Loucy (cell line): Measurements from ENCODE around the gene FMN2.

Experiments used
- H2AFZ ChIP-seq: fragments of 200-600 bp; sonication (generic); 2 replicates; pipeline ENCODE4 v1.6.0; 2016; ENCODE audit warnings: antibody characterized with exemption, mild to moderate bottlenecking, low read length, moderate library complexity
- H3F3A ChIP-seq: fragments of 200-600 bp; 2 replicates; pipeline ENCODE4 v1.6.0; 2016; ENCODE audit warnings: antibody characterized with exemption, low read depth, mild to moderate bottlenecking
- H3K27me3 ChIP-seq: fragments of 200-600 bp; sonication (generic); 2 replicates; pipeline ENCODE4 v1.6.1; 2014; ENCODE audit warnings: low read length, mild to moderate bottlenecking; ENCODE audit not compliant: insufficient read depth, poor library complexity, severe bottlenecking
- H3K36me3 ChIP-seq: fragments of 200-600 bp; sonication (generic); 2 replicates; pipeline ENCODE4 v1.6.1; 2016; ENCODE audit warnings: low read length; ENCODE audit not compliant: insufficient read depth
- H3K4me1 ChIP-seq: fragments of 200-600 bp; sonication (generic); 2 replicates; pipeline ENCODE4 v1.5.1; 2014; ENCODE audit warnings: low read length, mild to moderate bottlenecking; ENCODE audit not compliant: insufficient read depth, poor library complexity, severe bottlenecking
- H3K4me2 ChIP-seq: fragments of 200-600 bp; sonication (generic); 2 replicates; pipeline ENCODE4 v1.6.0; 2014; ENCODE audit warnings: antibody characterized with exemption, low read length, low read depth, mild to moderate bottlenecking; ENCODE audit not compliant: poor library complexity, severe bottlenecking
- H3K4me3 ChIP-seq: fragments of 200-600 bp; sonication (generic); 2 replicates; pipeline ENCODE4 v1.5.1; 2014; ENCODE audit warnings: low read length, mild to moderate bottlenecking, mixed read lengths; ENCODE audit not compliant: poor library complexity, severe bottlenecking
- H3K79me2 ChIP-seq: fragments of 200-600 bp; sonication (generic); 2 replicates; pipeline ENCODE4 v1.6.1; 2014; ENCODE audit warnings: low read length; ENCODE audit not compliant: insufficient read depth
- H3K9ac ChIP-seq: fragments of 200-600 bp; sonication (generic); 2 replicates; pipeline ENCODE4 v1.6.0; 2014; ENCODE audit warnings: mild to moderate bottlenecking, low read depth, low read length, moderate library complexity; ENCODE audit not compliant: poor library complexity, severe bottlenecking
- H3K9me2 ChIP-seq: fragments of 200-600 bp; sonication (generic); replicated peaks from 2 replicates; pipeline ENCODE4 v1.6.1; 2016; ENCODE audit warnings: low read depth, low read length, mixed read lengths
- H3K9me3 ChIP-seq: fragments of 200-600 bp; sonication (generic); 2 replicates; pipeline ENCODE4 v1.6.1; 2014; ENCODE audit warnings: mild to moderate bottlenecking, antibody characterized with exemption, low read length, low read depth; ENCODE audit not compliant: insufficient read depth
- H4K20me1 ChIP-seq: fragments of 200-600 bp; sonication (generic); 2 replicates; pipeline ENCODE4 v1.6.0; 2014; ENCODE audit warnings: antibody characterized with exemption, low read length, mild to moderate bottlenecking; ENCODE audit not compliant: insufficient read depth, poor library complexity, severe bottlenecking
- EZH2phosphoT487 ChIP-seq: fragments of 200-600 bp; IDR thresholded peaks from 2 replicates; pipeline ENCODE4 v1.6.1; 2018; ENCODE audit warnings: antibody characterized with exemption, mild to moderate bottlenecking, moderate library complexity, borderline replicate concordance
- TF ChIP-seq, protein P1 (sequence below): fragments of 200-600 bp; sonication (generic); conservative IDR thresholded peaks from 2 replicates; pipeline ENCODE4 v1.5.1; 2014; ENCODE audit warnings: mild to moderate bottlenecking, antibody characterized with exemption, low read length

Gene FMN2

DNA sequence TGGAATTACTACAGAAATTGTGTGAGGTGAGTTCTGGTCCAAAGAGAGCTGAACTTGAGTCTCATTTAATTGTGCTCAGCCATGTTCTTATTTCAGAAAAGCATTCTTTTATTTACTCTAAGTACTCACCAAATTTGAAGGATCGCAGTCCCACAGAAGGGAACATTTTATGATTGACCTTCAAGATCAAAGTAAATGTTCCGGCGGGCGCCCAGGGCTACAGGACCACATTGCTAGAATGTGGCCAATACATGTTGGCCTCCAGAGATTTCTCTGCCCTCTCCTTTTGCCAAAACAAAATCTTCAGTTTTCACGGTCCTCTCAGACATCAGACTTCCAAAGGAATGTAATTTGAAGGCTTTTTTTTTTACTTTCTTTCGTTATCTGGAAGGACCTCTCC is 237.8 kb downstream of the FMN2 start:
- Histone ChIP-seq H3K9me3 (no peaks in the 10 kb centered on the region), H3K4me3 (no peak overlapping the region), H2AFZ (no peak overlapping the region), H3K79me2 (no peaks in the 10 kb centered on the region), H3F3A (no peaks in the 10 kb centered on the region), H3K4me1 (no peaks in the 10 kb centered on the region), H4K20me1 (no peaks in the 10 kb centered on the region), H3K36me3 (no peaks in the 10 kb centered on the region), H3K27me3 (no peaks in the 10 kb centered on the region), H3K4me2 (no peak overlapping the region), H3K9ac (no peak overlapping the region), H3K9me2 (no peaks in the 10 kb centered on the region)
- TF ChIP-seq, protein P1, sequence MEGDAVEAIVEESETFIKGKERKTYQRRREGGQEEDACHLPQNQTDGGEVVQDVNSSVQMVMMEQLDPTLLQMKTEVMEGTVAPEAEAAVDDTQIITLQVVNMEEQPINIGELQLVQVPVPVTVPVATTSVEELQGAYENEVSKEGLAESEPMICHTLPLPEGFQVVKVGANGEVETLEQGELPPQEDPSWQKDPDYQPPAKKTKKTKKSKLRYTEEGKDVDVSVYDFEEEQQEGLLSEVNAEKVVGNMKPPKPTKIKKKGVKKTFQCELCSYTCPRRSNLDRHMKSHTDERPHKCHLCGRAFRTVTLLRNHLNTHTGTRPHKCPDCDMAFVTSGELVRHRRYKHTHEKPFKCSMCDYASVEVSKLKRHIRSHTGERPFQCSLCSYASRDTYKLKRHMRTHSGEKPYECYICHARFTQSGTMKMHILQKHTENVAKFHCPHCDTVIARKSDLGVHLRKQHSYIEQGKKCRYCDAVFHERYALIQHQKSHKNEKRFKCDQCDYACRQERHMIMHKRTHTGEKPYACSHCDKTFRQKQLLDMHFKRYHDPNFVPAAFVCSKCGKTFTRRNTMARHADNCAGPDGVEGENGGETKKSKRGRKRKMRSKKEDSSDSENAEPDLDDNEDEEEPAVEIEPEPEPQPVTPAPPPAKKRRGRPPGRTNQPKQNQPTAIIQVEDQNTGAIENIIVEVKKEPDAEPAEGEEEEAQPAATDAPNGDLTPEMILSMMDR: no peak

DNA sequence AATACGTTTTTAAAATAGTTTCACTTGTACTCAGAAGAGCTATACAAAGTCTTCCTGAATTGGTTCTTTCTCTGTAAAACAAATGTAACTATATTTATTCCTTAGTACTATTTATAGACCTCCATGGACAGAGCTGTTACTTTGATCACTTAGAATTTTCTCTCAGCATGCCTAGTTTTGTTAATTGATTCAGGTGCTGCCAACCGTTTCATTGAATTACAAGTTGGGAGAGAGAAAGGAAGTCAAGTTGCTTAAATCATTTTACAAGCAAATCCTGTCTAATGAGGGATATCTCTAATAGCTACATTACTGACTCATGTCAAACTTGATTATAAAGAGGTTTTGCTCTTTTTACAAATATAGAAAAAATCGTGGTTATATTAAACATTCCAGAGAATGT is 241.0 kb downstream of the FMN2 start:
- Histone ChIP-seq H2AFZ (no peak overlapping the region), H3K36me3 (no peaks in the 10 kb centered on the region), H3K4me3 (no peak overlapping the region), H3K9me3 (no peaks in the 10 kb centered on the region), H3K79me2 (no peaks in the 10 kb centered on the region), H3F3A (no peaks in the 10 kb centered on the region), H3K9me2 (no peaks in the 10 kb centered on the region), H3K4me2 (no peak overlapping the region), H3K4me1 (no peaks in the 10 kb centered on the region), H3K9ac (no peak overlapping the region), H3K27me3 (no peaks in the 10 kb centered on the region), H4K20me1 (no peaks in the 10 kb centered on the region)
- TF ChIP-seq, protein P1: no peak
- TF ChIP-seq EZH2phosphoT487: no peak

DNA sequence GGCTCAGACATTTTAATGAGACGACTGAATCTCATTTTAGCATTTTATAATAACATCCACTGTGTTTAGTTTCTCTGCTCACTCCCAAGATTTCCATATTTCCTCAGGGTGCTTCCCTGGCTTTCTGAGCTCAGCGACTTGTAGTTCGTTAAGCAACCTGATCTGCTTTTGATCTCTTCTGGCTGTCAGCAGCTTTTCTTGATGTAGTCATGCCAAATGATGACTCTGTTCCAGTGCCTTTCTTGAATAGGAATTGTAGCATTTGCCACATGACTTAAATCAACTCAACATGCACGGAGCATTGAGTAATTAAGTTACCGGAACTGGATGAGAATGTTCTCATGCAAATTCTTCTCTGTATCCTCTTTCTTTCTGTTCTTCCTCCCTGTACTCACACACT is 246.1 kb downstream of the FMN2 start:
- H3K79me2 ChIP-seq: no peaks in the 10 kb centered on the region
- H3F3A ChIP-seq: no peaks in the 10 kb centered on the region
- no peak overlapping the region for H3K4me2 ChIP-seq
- H3K27me3 ChIP-seq: no peaks in the 10 kb centered on the region
- no peak overlapping the region for H3K9ac ChIP-seq
- H4K20me1 ChIP-seq: no peaks in the 10 kb centered on the region
- no peak for TF ChIP-seq EZH2phosphoT487
- TF ChIP-seq, protein P1: no peak
- H3K36me3 ChIP-seq: no peaks in the 10 kb centered on the region
- no peak overlapping the region for H2AFZ ChIP-seq
- no peaks in the 10 kb centered on the region for H3K4me1 ChIP-seq
- no peak overlapping the region for H3K4me3 ChIP-seq
- no peaks in the 10 kb centered on the region for H3K9me3 ChIP-seq
- no peaks in the 10 kb centered on the region for H3K9me2 ChIP-seq
